NCI-H1105 treated with DMSO at 0.1 percent for 48 hours (cell line): ENCODE data around the gene GGCX.

Source experiments
- DNase-seq: peaks from one replicate; lab custom pipeline; 2025; lab: John Stamatoyannopoulos, UW

The GGCX gene

GRCh38 chr2:85541753-85542457 is 19.4 kb downstream of the GGCX start:
- DNase-seq: no peak

GRCh38 chr2:85541262-85541661 is 20.0 kb downstream of the GGCX start:
- no peak for DNase-seq

GRCh38 chr2:85540133-85540648 is 21.1 kb downstream of the GGCX start:
- no peak for DNase-seq

GRCh38 chr2:85539361-85540132 is 21.7 kb downstream of the GGCX start:
- DNase-seq: peak; percentile 31

GRCh38 chr2:85538507-85539360 is 22.6 kb downstream of the GGCX start, which contains the start of gene MAT2A:
Gene MAT2A (plus strand): TSS chr2:85539168. CDS start chr2:85539288, 120 bp downstream.
- peak; percentile 88 for DNase-seq

- peak; percentile 74 for DNase-seq
Observed at GRCh38 chr2:85537600-85538506, 23.4 kb downstream of the GGCX start.

GRCh38 chr2:85536479-85536878 is 24.8 kb downstream of the GGCX start:
- no peak for DNase-seq

GRCh38 chr2:85534881-85535280 is 26.4 kb downstream of the GGCX start:
- DNase-seq: no peak

- DNase-seq: no peak
Observed at GRCh38 chr2:85534099-85534498, 27.2 kb downstream of the GGCX start.

- no peak for DNase-seq
Observed at GRCh38 chr2:85531589-85531988, 29.7 kb downstream of the GGCX start.

GRCh38 chr2:85529809-85530208 is 31.5 kb downstream of the GGCX start:
- DNase-seq: no peak

- no peak for DNase-seq
Observed at GRCh38 chr2:85528355-85528754, 32.9 kb downstream of the GGCX start.

GRCh38 chr2:85527787-85528186 is 33.5 kb downstream of the GGCX start:
- DNase-seq: no peak

GRCh38 chr2:85525567-85525966 is 35.7 kb downstream of the GGCX start:
- DNase-seq: no peak

GRCh38 chr2:85525029-85525428 is 36.3 kb downstream of the GGCX start:
- no peak for DNase-seq

- no peak for DNase-seq
Observed at GRCh38 chr2:85524336-85524908, 36.9 kb downstream of the GGCX start.

- DNase-seq: no peak
Observed at GRCh38 chr2:85523903-85524335, 37.4 kb downstream of the GGCX start.

GRCh38 chr2:85523062-85523902 is 38.0 kb downstream of the GGCX start:
- no peak for DNase-seq

- DNase-seq: no peak
Observed at GRCh38 chr2:85522090-85522647, 39.1 kb downstream of the GGCX start.
